Left renal pelvis (tissue), 4 donors: ENCODE measurements around the gene KLRF1. TPM values are rescaled to one million over a fixed set of nuclear protein-coding genes. Genes with fewer than 3 reads are reported as not detected.

Source experiments
- DNase-seq, 4 donors: peaks; one replicate each; pipeline ENCODE4 v3.0.0-alpha.2; 2013; ENCODE audit warnings: low read depth in 4 of 4, low spot score in 3 of 4
- polyA plus RNA-seq, 4 donors: library from polyadenylated mRNA; unstranded; fragments of 120-200 nt; gene quantifications; one replicate each; pipeline ENCODE4 v1.2.1, GENCODE V29; 2013; ENCODE audit not compliant: insufficient read length in 4 of 4

The KLRF1 gene
- polyA plus RNA-seq, 4 donors = 0.42 to 1.3 (median 0.84) TPM

DNA sequence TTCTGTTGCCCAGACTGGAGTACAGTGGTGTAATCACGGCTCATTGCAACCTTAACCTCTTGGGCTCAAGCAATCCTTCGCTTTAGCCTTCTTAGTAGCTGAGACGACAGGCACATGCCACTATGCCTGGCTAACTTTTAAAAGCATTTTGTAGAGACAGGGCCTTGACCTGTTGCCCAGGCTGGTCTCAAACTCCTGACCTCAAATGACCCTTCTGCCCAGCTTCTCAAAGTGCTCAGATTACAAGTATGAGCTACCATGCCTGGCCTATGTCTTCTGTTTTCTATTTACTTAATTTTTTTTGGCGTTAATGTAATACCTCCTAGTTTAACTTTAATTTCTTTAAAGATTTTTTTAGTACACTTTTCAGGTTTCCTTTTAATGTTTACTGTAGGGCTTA, 20.6 kb upstream of the KLRF1 start:
- no peak for DNase-seq

DNA sequence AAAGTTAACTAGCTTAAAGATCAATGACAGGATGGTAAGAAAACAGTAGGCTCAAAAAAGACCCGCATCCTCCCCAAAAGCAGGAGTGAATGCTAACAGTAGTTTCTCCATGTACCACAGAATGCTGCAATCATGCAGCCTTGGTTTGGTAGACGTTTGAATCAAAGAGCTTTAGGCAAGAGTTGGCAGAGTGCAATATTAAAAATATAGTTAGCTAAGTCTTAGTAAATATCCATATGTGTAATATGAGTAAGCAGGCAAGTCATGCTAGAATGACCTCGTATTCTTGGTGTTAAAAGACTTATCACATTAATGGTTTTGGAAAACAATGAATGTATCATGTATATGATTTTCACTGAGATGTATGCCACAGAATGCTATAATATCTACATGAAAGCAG, 18.8 kb upstream of the KLRF1 start:
- DNase-seq = no peak

DNA sequence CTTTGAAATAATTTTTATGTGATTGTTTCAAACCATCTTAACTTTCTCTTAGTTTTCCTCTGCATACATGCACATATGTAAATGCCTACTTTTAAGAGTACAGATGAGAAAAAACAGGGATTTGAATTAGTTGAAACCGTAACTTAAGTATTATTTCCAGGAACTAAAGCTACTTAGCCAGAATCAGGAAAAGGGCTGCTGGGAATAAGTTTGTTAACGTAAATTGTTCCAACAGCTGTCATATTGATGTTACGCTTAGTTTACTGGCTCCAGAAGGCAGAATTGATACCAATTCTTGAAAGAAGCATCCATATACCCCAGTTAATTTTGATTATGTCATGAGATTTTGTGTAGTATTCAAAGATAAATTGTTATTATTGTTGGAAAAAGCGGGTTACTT, 17.9 kb upstream of the KLRF1 start:
- DNase-seq = no peak

DNA sequence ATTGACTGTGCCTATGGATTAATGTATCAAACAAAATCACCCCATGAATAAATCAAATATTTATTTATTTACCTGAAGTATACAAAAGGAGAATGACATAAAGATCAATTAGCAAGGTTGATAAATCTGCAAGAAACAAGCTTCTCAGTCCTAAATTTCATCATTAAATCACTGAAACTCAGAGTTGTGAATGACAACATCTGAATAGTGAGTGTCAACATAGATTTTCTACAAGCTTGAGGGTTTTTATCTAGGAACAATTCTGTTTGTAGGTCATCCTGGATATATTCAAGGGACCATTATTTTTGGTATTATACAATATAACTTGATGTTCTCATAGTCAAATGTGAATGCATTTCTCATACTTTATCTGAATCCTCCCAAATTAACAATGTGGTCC, 17.4 kb upstream of the KLRF1 start:
- DNase-seq = no peak

DNA sequence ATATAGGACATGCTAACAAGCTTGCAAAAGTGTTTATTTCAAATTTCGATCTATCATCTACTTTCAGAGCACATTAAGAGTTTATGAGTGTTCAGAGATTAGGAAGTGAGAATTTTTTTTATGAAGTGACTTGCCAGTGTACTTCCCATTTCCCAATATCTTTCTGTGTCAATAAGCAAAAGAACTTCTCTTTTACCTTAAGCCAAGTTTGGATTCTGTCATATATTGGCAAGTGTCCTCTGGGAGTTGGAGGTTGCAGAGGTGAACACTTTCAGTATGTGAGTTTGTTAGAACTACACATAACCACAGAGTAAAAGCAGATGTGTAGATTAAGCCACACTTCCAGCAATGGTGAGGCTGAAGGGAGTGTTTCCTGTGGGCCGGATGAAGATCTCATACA, 16.6 kb upstream of the KLRF1 start:
- no peak for DNase-seq

DNA sequence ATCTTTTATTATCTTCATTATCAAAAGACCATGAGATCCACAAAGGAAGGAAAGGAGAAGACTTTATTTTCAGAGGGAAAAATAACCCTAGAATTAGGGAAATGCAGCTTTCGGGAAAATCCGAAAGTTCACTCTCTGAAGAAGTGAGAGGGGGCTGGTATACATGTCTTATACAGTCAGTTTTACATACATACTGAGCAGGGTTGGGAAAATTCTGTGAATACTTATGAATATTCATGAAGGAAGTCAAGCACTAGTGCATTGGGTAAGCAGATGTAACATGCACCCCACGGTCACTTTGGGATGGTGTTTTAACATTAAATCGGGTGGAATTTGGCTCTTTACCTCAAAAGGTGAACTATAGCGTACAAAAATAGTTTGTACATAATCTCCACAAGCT, 15.7 kb upstream of the KLRF1 start:
- no peak for DNase-seq

DNA sequence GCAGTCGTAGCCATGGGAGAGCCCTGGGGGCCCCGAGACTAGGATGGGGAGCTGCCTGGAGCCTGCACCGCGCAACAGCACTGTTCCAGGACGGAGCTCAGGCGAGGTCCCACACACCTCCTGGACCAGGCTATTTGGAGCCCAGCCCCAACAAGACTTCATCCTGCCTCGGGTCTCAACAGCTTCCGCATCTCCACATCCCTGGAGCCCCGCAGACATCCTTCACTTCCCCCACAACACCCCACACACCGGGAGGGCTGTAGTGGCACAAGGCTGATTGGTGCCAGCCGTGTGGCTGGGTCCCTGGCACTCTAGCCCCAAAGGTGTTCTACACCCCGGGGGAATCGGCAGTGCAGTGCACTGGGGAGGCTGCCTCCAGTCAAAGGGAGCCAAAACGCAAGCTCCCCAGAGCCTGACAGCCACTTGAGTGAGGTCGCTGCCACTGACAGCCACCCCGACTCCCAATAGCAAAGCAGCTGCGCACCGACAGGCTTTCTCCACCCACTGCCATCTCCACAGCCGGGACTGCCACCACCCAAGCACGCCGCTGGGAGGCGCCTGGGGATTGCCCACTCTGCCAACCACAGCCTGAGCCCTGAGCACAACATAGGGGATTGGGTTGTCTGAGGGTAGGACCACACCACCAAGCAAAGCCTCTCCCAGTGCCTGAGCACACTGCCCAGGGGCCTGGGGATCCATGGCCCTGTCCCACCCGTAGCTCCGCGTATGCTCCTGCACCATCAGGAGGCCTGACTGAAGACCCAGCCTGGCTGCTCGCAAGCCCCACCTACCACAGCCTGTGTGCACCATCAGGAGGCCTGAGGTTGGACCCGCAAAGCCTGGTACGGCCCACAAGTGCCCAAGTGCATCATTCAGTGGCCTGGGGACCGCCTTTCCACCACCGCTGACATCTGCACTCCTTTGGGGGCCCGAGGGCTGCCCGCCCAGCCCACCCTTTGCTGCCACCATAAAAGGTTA, 13.2 kb upstream of the KLRF1 start:
- DNase-seq = no peak

DNA sequence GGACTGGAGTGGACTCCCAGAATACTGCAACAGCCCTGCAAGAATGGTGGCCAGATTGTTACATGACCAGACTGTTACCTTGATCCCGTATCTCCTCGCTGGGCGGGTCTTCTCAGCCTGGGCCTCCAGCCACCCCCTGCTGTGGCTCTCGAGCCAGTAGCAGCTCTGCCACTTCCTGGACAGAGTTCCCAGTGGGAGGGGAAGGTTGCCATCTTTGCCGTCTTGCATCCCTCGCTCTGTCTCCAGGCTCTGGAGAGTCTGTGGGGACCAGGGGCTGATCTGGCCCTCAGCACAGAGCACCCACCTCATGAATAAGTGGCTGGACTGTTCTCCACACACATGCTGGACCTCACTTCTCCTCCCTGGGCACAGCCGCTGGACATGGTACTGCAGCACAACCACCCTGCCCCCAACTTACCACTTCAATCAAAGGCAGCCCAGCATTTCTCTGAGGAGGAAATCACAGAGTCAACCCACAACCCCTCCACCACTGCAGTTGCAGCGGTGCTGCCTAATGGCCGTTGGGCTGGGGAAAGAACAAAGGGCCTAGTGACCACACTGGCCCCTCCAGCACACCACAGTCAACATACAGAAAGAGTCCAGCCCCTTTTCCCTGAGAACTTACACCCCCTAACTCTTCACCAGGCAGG, 6.9 kb upstream of the KLRF1 start:
- DNase-seq = no peak

DNA sequence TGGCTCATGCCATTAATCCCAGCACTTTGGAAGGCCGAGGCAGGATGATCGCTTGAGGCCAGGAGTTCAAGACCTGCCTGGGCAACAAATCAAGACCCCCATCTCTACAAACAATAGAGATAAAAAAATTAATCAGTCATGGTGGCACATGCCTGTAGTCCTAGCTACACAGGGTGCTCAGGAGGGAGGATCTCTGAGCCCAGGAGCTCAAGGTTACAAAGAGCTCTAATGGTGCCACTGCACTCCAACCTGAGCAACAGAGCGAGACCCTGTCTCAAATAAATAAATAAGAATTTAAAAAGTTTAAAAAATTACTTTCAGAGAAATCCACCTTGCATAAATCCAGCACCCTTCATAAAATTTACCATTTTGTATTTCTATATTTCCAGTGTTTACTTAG, 2.2 kb downstream of the KLRF1 start:
- no peak for DNase-seq

DNA sequence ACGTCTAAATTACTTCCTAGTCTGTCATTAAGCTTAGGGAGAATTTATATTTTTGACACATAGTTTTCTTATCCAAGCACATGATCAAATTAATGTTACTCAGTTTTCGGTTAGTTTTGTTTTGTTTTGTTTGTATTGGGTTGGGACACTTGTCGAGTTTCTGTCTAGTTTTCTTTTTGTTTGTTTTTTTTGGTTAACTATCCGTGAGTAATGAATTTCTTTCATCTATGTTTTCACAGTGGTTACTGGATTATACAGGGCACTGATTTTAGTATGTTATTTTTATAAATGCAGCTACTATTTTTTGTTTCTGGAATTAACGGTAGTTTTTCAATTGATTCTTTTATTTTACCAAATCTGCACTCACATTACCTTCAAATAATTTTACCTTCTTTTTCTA, 2.7 kb downstream of the KLRF1 start:
- DNase-seq = no peak

DNA sequence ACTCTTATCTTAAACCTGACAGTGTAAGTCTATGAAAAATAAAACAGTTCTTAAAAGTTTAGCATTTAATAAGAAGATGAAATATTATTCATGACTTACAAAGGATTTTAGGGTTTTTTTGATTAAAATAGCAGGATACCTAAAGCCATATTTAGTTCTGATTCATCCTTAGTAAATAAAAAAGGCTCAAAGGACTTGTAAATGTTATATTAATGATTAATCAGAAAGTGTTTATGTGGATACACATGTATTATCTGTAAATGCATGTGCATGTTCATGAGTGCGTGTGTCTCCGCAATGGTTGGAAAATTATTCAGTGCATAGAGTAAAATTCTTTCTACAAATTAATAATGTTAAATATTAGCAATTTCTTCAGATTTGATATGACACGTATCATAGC, 4.4 kb downstream of the KLRF1 start:
- DNase-seq = no peak

DNA sequence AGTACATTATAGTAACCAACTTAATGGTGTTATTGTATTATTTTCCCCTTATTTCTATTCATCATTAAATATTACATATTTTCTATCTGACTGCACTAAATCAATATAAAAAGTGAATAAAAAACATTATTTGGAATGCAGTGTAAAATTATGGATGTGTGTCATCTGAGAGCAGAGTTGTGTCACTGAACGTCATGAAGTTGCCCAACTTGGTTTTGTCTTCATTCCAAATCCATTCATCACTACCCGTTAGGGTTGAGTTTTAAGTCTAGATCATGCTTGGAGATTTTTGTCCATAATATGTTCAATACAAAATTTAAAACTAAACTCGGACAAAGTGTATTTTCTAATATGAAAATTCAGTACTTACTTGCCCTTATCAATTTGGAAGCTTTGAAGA, 16.1 kb downstream of the KLRF1 start:
- DNase-seq = no peak

DNA sequence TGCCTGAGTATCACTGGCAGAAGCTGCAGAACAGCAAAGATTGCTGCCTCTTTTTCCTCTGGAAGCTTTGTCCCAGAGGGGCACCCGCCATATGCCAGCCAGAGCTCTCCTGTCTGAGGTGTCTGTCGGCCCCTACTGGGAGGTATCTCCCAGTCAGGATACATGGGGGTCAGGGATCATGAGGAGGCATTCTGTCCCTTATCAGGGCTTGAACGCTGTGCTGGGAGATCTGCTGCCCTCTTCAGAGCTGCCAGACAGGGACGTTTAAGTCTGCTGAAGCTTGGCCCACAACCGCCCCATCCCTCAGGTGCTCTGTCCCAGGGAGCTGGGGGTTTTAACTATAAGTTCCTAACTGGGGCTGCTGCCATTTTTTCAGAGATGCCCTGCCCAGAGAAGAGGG, 21.6 kb downstream of the KLRF1 start:
- no peak for DNase-seq

DNA sequence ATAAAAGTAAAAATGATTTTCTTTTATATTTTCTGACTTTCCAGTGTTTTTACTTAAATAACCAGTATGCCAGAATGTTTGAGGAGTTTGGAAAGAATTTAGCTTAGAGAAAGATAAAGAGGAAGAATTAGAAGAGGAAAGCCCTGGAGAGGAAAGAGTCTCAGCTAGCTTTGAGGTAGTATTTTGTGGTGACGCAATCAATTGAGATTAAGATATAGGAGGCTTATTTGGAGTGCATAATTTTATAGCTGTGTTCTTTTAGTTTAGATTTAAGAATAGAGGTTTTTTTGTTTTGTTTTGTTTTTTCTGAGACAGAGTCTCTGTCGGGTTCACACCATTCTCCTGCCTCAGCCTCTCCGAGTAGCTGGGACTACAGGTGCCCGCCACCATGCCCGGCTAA, 23.8 kb downstream of the KLRF1 start:
- no peak for DNase-seq

DNA sequence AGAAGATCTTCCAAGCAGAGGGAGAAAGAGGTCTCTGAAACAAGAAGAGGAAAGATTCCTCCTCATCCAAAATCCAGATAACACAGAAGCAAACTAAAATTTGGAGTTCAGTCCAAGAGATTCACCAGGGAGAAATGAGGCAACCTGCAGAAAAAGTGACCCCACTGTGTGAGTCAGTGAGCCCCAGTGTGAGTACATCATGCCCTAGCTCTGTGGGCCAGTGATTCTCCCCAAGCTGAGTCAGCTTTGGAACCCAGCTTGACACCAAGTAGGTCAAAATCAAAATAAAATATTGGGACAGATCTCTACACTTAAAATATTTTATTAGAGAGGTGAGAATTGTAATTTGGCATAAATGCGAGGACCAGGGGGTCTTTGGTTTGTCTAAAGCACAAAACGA, 24.6 kb downstream of the KLRF1 start:
- no peak for DNase-seq

DNA sequence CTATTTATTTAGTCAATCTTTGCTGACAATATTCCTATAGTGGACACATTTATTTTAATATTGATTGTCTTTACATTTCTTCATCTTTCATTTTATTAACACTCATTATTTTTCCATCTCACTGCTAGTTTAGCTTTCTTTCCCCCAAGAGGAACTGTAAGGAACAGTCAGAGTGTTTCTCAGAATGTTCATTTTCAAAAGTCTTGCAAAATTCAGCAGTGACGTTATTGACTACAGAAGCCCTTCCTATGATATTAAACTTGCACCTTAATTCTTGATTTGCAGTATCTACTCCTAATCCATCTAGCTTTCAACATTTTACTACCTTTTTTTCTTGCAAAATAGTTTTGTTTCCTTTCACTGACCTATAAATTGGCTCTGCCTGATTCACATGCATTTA, 28.9 kb downstream of the KLRF1 start:
- no peak for DNase-seq

DNA sequence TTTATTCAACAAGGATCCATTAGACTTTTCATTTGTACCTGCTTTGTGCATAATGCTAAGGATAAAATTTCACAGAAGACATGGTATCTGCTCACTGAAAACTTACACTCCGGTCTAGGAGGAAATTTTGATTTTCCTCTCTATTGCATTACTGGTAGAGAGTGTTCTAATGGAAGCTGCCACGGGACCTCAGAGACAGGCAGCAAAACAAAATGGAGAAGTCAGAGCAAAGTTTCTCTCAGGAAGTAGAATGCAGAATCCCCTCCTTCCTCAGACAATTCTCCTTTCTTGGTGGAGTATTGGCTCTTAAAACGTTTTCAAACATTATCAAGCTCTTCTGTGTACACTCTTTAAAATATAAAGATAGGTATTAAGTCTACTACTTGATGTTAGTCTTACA, 29.6 kb downstream of the KLRF1 start:
- DNase-seq = no peak

DNA sequence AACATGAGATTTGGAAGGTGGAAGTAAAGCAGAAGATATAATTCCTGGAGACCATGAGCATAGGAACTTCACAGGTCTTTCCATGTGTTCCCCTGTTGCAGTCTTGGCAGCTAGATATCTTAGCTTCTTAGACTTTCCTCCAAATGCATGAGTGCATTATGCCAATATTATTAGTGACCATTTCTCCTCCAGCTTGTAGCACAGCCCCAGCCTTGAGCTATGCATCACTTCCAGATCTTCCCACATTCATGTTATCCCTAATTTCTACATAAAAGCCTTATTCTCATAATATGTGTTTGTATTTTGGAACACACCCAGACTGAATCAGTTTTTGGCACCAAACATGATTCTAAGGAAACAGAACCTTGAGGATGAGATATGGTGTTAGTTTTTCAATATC, 30.9 kb downstream of the KLRF1 start:
- no peak for DNase-seq

DNA sequence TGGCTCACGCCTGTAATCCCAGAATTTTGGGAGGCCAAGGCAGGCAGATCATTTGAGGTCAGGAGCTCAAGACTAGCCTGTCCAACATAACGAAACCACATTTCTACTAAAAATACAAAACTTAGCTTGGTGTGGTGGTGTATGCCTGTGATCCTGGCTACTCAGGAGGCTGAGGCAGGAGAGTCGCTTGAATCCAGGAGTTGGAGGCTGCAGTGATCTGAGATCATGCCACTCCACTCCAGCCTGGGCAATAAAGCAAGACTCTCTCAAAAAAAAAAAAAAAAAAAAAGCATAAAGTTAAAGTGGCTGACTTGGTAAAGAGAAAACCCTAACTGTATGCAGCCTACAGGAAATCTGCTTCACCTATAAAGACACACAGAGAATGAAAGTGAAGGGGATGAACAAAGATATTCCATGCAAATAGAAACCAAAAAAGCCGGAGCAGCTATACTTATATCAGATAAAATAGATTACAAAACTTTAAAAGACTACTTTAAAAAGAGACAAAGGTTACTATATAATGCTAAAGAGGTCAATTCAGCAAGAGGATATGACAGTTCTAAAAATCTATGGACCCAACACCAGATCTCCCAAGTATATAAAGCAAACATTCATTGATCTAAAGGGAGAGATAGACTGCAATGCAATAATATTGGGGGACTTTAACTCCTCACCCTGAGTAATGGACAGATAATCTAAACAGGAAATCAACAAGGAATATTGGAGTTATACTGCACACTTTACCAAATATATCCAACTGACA, 37.8 kb downstream of the KLRF1 start:
- no peak for DNase-seq

DNA sequence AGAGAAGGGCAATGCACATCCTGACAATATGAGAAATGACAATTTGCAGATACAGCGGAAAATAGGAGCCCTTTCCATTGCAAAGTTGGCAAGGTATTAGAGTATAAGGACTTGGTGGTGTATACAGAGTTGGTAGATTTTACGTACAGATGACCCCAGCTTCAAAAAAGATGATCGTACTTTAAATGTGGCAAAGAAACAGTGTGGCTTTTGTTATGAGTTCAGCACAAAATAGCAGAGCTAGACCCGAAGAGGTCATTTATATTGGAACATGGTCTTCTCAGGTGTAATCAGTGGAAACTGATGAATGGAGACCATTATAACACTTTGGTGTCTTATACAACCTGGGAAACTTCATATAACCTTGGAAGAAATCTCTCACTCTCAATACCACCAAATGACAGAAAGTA, 39.6 kb downstream of the KLRF1 start:
- DNase-seq = no peak

DNA sequence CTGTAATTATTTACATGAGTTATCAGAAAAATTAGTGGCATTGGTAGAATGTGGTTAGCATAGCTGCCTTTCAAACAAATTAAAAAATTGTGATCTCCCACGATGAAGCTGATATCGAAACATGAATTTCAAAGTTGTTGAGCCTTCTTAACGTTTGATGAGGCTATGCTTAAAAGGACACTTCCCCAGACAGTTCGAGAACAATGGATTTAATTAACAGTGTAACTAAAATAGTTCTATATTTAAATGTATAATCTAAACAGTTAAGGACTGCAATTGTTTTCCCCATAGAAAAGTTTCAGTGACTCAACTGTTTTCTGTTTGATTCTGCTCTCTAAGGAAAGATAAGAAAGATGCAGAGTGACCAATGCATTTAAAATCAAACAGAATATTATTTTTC, 40.2 kb downstream of the KLRF1 start:
- no peak for DNase-seq
